PC-9 (cell line): ENCODE data around the gene NECTIN3.

ENCODE experiments used
- CTCF ChIP-seq: fragments of 200-600 bp; sonication (generic); conservative IDR thresholded peaks from 2 replicates; pipeline ENCODE4 v1.6.1; 2017; ENCODE audit warnings: mixed run types, antibody characterized with exemption, mild to moderate bottlenecking, moderate library complexity
- EZH2 ChIP-seq: fragments of 200-600 bp; sonication (generic); IDR thresholded peaks from 2 replicates; pipeline ENCODE4 v1.8.0; 2017; ENCODE audit warnings: antibody characterized with exemption, low read depth

GRCh38 chr3:111156517-111156916 lies 84.9 kb downstream of the NECTIN3 start:
- TF ChIP-seq CTCF (no peak), EZH2 (no peak)
